ENCODE measurements around the gene P3H2. TPM values are rescaled to one million over a fixed set of nuclear protein-coding genes. Genes with fewer than 3 reads are reported as not detected.

The P3H2 gene
- total RNA-seq, 4 donors from 2014 or later = 2.7 to 17.9 (median 12.9) TPM

DNA sequence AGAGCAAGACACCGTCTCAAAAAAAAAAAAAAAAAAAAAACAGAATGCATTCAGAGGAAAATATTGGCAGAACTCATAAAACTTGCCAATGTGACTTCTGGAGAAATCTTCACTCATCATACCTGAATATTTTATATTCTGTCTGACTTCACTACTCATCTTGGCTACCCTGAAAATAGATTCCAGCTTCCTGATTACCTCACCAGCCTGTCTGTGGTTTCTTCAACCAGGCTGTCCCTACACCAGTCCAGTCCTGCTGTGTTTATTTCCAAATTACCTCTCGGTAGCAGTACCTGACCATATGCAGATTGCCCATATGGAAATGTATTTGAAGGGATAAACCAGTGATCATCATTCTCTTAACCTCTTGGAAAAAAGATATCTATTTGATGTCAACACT is 9.3 kb upstream of the P3H2 start:
- H3K27ac ChIP-seq = no peak overlapping the region
- H3K4me3 ChIP-seq = no peak overlapping the region
- no peaks in the 10 kb centered on the region for H3K9me3 ChIP-seq
- TF ChIP-seq POLR2A (IDR thresholded peaks at IDR 0.05) = no peak
- H3K4me1 ChIP-seq = peaks cover 0 to 5% (median 0%) of the 10 kb centered on the region in 4 donors
- H3K36me3 ChIP-seq = no peaks in the 10 kb centered on the region
- WGBS, 2 donors = 83 to 87% methylated on average over 2 of the region's 2 CpGs
- H3K27me3 ChIP-seq = no peaks in the 10 kb centered on the region
- DNase-seq (ENCODE audit: low spot score in 2 of 2) = no peak

GRCh38 chr3:190127797-190128196 is 7.1 kb upstream of the P3H2 start:
- Histone ChIP-seq H3K4me3 (no peak overlapping the region), H3K36me3 (no peaks in the 10 kb centered on the region), H3K27ac (no peak overlapping the region), H3K27me3 (no peaks in the 10 kb centered on the region), H3K4me1 (peaks cover 0 to 4% (median 0%) of the 10 kb centered on the region in 4 donors), H3K9me3 (no peaks in the 10 kb centered on the region)
- no peak for DNase-seq (ENCODE audit: low spot score in 2 of 2)
- TF ChIP-seq EP300 (IDR thresholded peaks at IDR 0.05) (no peak), POLR2A (IDR thresholded peaks at IDR 0.05) (no peak)
- 75 to 83% methylated on average over 6 of the region's 6 CpGs for WGBS, 2 donors

DNA sequence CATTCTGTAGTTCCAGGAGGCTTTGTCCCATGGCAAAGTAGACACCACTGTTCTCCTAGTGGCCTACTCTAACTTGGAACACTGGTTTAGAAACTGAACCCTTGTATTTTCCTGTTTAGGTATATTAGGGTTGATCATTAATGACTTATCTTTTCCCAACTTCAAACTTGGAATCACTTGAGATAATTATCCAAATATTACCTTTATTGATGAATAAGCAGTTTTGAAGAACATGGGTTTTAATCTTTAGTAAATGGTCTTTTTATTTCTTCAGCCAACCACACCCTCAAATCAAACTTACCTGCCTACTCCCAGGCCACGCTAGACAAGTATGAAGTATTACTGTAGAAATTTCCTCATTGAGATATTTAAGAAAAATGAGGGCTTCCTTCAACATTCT is 6.5 kb upstream of the P3H2 start:
- 93 to 96% methylated on average over 1 of the region's 1 CpG for WGBS, 2 donors
- Histone ChIP-seq H3K36me3 (no peaks in the 10 kb centered on the region), H3K27ac (no peak overlapping the region), H3K4me1 (no peaks in the 10 kb centered on the region), H3K9me3 (no peaks in the 10 kb centered on the region), H3K4me3 (no peak overlapping the region), H3K27me3 (no peaks in the 10 kb centered on the region)
- TF ChIP-seq POLR2A (IDR thresholded peaks at IDR 0.05) (no peak), EP300 (IDR thresholded peaks at IDR 0.05) (no peak)
- TF ChIP-seq, protein P1, sequence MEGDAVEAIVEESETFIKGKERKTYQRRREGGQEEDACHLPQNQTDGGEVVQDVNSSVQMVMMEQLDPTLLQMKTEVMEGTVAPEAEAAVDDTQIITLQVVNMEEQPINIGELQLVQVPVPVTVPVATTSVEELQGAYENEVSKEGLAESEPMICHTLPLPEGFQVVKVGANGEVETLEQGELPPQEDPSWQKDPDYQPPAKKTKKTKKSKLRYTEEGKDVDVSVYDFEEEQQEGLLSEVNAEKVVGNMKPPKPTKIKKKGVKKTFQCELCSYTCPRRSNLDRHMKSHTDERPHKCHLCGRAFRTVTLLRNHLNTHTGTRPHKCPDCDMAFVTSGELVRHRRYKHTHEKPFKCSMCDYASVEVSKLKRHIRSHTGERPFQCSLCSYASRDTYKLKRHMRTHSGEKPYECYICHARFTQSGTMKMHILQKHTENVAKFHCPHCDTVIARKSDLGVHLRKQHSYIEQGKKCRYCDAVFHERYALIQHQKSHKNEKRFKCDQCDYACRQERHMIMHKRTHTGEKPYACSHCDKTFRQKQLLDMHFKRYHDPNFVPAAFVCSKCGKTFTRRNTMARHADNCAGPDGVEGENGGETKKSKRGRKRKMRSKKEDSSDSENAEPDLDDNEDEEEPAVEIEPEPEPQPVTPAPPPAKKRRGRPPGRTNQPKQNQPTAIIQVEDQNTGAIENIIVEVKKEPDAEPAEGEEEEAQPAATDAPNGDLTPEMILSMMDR (IDR thresholded peaks at IDR 0.05) = no peak
- DNase-seq (ENCODE audit: low spot score in 2 of 2) = no peak

GRCh38 chr3:190125436-190126068 is 4.9 kb upstream of the P3H2 start:
- Histone ChIP-seq H3K9me3 (no peaks in the 10 kb centered on the region), H3K27ac (no peak overlapping the region), H3K4me1 (peaks cover 0 to 10% (median 0%) of the 10 kb centered on the region in 4 donors), H3K36me3 (no peaks in the 10 kb centered on the region), H3K27me3 (no peaks in the 10 kb centered on the region), H3K4me3 (no peak overlapping the region)
- WGBS, 2 donors = 62 to 67% methylated on average over 9 of the region's 9 CpGs
- no peak for DNase-seq (ENCODE audit: low spot score in 2 of 2)
- no peak for TF ChIP-seq EP300 (IDR thresholded peaks at IDR 0.05)
- TF ChIP-seq POLR2A (IDR thresholded peaks at IDR 0.05) = no peak
- TF ChIP-seq, protein P1 (IDR thresholded peaks at IDR 0.05) = no peak

DNA sequence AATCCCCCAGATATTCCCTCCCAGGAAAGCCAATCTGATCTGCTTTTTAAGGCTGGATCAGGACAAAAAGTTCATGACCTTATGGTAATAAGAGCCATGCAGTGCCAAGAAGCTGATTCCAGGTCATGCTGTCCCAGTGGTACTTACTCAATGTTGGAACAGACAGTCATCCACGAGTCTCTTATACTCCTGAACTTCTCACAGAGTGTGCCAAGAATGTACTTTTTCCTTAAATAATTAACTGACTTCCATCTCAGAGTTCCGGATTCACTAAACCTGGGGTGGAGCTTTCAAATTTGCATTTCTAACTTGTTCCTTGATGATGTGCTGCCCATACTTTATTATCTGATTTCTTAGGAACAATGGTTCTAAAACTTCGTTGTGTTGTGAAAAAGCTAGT is 3.4 kb upstream of the P3H2 start:
- H3K9me3 ChIP-seq = no peaks in the 10 kb centered on the region
- H3K27ac ChIP-seq = no peak overlapping the region
- TF ChIP-seq EP300 (IDR thresholded peaks at IDR 0.05) (no peak), POLR2A (IDR thresholded peaks at IDR 0.05) (no peak)
- TF ChIP-seq, protein P1 (IDR thresholded peaks at IDR 0.05) = no peak
- no peaks in the 10 kb centered on the region for H3K36me3 ChIP-seq
- H3K4me3 ChIP-seq = no peak overlapping the region
- peaks cover 0 to 21% (median 0%) of the 10 kb centered on the region in 4 donors for H3K4me1 ChIP-seq
- H3K27me3 ChIP-seq = no peaks in the 10 kb centered on the region
- WGBS, 2 donors = 80 to 84% methylated on average over 3 of the region's 3 CpGs
- DNase-seq (ENCODE audit: low spot score in 2 of 2) = no peak

- H3K4me3 ChIP-seq = no peak overlapping the region
- no peaks in the 10 kb centered on the region for H3K36me3 ChIP-seq
- H3K4me1 ChIP-seq = peaks cover 0 to 21% (median 0%) of the 10 kb centered on the region in 4 donors
- DNase-seq (ENCODE audit: low spot score in 2 of 2) = no peak
- no peak for TF ChIP-seq EP300 (IDR thresholded peaks at IDR 0.05)
- TF ChIP-seq, protein P1 (IDR thresholded peaks at IDR 0.05) = no peak
- TF ChIP-seq POLR2A (IDR thresholded peaks at IDR 0.05) = no peak
- no peaks in the 10 kb centered on the region for H3K9me3 ChIP-seq
- WGBS, 2 donors = 68 to 71% methylated on average over 8 of the region's 8 CpGs
- no peak overlapping the region for H3K27ac ChIP-seq
- H3K27me3 ChIP-seq = no peaks in the 10 kb centered on the region
Observed at GRCh38 chr3:190122198-190122771, 1.6 kb upstream of the P3H2 start.
